NCI-H2227 (cell line): ENCODE results near the gene DENND5B.
A peak's percentile ranks its signal among the peaks of the same experiment; 100 is the strongest.
"Not testable (repeated sequence)": the region's sequence is repeated elsewhere in the genome, so short reads cannot be mapped to it uniquely, and the experiment has no call there.

Experiments used
- DNase-seq: peaks from one replicate; lab custom pipeline; 2025; ENCODE audit not compliant: unreplicated experiment; lab: John Stamatoyannopoulos, UW

The DENND5B gene

GRCh38 chr12:31558521-31558920, 32.4 kb downstream of the DENND5B start:
- no peak for DNase-seq

DNA sequence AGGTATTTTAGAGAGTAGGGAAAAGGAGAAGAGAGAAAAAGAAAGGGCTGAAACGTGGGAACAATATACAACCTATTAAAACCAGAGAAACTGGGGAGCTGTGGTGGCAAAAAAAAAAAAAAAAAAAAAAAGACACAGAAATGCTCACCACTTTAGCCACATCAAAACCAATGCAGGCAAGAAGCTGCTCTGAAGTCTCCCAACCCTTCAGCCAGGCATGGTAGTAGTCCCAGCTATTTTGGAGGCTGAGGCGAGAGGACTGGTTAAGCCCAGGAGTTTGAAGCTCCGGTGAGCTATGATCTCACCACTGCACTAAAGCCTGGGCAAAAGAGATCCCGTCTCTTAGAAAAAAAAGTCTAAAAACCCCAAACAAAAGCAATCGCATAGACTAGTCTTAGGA, 33.2 kb downstream of the DENND5B start:
- no peak for DNase-seq

GRCh38 chr12:31555466-31555865, 35.5 kb downstream of the DENND5B start:
- DNase-seq, result not testable (repeated sequence)

GRCh38 chr12:31550590-31550989, 40.3 kb downstream of the DENND5B start:
- DNase-seq, result not testable (repeated sequence)

GRCh38 chr12:31536672-31537071, 54.3 kb downstream of the DENND5B start:
- DNase-seq, result no peak

GRCh38 chr12:31533470-31533869, 57.5 kb downstream of the DENND5B start:
- no peak for DNase-seq

GRCh38 chr12:31531893-31532292, 59.0 kb downstream of the DENND5B start:
- no peak for DNase-seq

DNA sequence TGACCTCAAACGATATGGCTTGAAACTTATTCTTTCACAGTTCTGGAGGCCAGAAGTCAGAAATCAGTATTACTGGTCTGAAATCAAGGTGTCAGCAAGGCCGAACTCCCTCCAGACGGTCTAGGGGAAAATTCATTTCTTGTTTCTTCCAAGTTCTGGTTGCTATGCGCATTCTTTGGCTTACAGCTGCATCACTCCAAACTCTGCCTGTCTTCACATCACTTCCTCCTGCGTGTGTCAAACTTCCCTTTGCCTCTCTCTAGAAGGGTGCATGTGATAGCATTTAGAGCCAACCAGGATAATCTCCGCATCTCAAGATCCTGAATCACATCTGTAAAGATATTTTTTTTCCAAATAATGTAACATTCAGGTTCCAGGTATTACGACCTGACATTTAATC, 62.8 kb downstream of the DENND5B start:
- DNase-seq, result no peak

DNA sequence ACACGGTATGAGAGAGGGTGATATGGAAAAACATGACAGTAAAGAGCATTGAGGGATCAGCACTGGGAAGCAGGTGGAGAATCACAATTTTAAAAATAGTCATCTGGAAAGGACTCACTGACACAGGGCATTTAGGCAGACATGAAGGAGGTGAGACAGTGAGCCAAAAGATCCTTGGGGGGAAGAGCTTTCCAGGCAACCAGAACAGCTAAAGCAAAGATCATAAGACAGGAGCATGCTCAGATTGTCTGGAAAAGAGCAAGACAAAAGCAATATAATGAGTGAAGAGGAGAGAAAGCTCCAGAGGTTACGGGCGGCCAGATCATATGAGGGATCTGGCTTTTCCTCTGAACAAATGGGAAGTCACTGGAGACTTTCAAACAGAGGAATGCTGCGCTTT, 63.9 kb downstream of the DENND5B start:
- DNase-seq, result no peak

DNA sequence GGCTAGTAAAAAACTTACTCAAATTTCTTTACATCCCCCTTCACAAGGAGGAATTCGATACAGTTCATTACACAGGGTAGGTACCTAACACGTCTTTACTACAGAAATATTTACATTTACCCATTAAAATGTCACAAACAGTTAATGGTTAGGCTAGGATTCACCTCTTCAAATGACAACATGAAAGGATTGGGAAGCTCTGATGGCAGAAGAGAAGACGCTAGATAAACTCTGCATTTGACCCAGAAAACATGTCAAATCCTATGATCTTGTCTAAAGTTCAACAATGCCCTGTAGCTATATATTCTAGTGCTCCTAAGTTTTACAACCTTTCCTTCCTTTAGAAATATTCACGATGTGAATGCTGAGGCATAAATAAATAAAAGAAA, 64.8 kb downstream of the DENND5B start:
- no peak for DNase-seq

- DNase-seq, result no peak
Observed at GRCh38 chr12:31525496-31526157, 65.3 kb downstream of the DENND5B start.

DNA sequence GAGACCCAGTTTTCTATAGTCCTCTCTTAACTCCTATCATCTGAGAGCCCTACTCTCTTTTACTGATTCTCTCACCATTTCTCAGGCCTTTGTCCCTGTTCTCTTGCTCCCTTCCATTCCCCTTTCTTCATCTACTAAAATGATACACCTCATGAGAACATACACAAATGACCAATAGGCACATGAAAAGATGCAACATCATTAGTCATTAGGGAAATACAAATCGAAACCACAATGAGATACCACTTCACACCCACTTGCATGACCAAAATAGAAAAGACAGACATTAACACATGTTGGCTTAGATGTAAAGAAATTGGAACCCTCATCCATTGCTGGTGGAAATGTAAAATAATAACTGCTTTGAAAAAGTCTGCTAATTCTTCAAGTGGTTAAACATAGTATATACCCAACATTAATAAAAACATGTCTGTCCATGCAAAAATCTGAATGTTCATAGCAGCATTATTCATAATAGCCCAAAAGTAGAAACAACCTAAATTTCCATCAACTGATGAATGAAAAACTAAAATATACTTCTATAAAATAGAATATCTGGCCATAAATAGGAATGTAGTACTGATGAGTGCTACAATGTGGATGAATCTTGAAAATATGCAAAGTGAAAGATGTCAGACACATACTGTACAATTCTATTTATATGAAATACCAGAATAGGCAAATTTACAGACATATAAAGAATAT, 66.0 kb downstream of the DENND5B start:
- no peak for DNase-seq

DNA sequence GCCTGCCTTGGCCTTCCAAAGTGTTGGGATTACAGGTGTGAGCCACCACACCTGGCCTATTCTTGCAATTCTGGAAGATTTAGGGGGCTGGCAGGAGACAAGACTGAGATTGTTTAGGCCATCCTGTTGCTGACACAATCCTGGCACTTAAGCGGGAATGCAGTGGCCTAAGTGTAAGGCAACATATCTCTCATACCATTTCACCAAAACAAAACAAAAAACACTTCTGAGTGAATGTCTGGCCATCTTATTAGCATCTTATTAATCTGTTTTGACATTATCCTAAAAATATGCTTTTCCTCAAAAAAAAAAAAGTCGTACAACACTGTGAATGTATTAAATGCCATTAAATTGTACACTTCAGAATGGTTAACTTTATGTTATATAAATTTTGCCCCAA, 67.6 kb downstream of the DENND5B start:
- no peak for DNase-seq

GRCh38 chr12:31522607-31523006, 68.3 kb downstream of the DENND5B start:
- DNase-seq, result no peak

GRCh38 chr12:31521964-31522363, 69.0 kb downstream of the DENND5B start:
- no peak for DNase-seq

DNA sequence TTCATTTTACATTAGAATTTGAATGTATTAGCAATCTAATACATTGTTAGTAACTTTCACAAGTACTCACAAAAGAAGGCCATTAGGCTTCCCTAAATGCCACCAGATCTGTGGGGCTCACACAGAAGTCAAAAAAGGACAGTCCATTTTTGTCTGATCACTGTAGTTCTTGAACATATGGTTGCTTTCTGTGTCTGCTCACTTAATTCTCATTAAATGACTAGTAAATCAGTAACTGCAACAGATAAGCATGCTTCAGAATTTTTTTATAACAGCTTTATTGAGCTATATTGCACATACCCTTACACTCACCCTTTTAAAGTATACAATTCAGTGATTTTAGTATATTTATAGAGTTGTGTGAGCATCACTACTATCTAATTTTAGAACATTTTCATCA, 71.4 kb downstream of the DENND5B start:
- DNase-seq, result no peak

GRCh38 chr12:31518680-31519227, 72.2 kb downstream of the DENND5B start:
- peak; percentile 19 for DNase-seq

GRCh38 chr12:31517994-31518393, 72.9 kb downstream of the DENND5B start:
- DNase-seq, result no peak

- DNase-seq, result no peak
Observed at GRCh38 chr12:31516702-31517101, 74.2 kb downstream of the DENND5B start.

GRCh38 chr12:31514912-31515311, 76.0 kb downstream of the DENND5B start:
- DNase-seq, result no peak

DNA sequence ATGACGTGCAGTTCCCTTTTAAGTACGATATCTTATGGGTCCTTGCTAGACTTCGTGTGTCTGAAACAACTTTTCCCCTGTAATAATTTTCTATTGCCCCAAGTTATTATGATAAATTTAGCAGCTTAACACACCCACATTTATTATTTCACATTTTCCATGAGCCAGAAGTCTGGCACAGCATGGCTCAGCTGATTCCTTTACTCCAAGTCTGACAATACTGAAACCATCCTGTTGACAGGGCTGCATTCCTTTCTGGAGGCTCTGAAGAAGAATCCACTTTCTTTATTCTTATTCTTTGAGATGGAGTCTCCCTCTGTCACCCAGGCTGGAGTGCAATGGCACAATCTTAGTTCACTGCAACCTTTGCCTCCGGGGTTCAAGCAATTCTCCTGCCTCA, 80.9 kb downstream of the DENND5B start:
- no peak for DNase-seq

GRCh38 chr12:31508436-31509150, 82.3 kb downstream of the DENND5B start:
- no peak for DNase-seq
